ENCODE results near the gene HSBP1.

HSBP1 gene

GRCh38 chr16:83840060-83840617, 32.4 kb downstream of the HSBP1 start:
- DNase-seq = no peak

GRCh38 chr16:83842291-83842690, 34.5 kb downstream of the HSBP1 start:
- no peak for DNase-seq

GRCh38 chr16:83842756-83843507, 35.2 kb downstream of the HSBP1 start:
- no peak for DNase-seq

- no peak for DNase-seq
Observed at GRCh38 chr16:83843657-83844056, 35.9 kb downstream of the HSBP1 start.

GRCh38 chr16:83845263-83845662, 37.5 kb downstream of the HSBP1 start:
- no peak for DNase-seq

- DNase-seq = no peak
Observed at GRCh38 chr16:83847371-83848225, 39.8 kb downstream of the HSBP1 start.

- DNase-seq = no peak
Observed at GRCh38 chr16:83849421-83849820, 41.6 kb downstream of the HSBP1 start.

- no peak for DNase-seq
Observed at GRCh38 chr16:83850947-83851346, 43.2 kb downstream of the HSBP1 start.

GRCh38 chr16:83851473-83851872, 43.7 kb downstream of the HSBP1 start:
- DNase-seq = no peak

GRCh38 chr16:83852774-83853173, 45.0 kb downstream of the HSBP1 start:
- no peak for DNase-seq

GRCh38 chr16:83853834-83854233, 46.1 kb downstream of the HSBP1 start:
- no peak for DNase-seq

GRCh38 chr16:83854420-83854819, 46.6 kb downstream of the HSBP1 start:
- no peak for DNase-seq

GRCh38 chr16:83856792-83857191, 49.0 kb downstream of the HSBP1 start:
- no peak for DNase-seq

GRCh38 chr16:83859265-83859664, 51.5 kb downstream of the HSBP1 start:
- no peak for DNase-seq

GRCh38 chr16:83862661-83863060, 54.9 kb downstream of the HSBP1 start:
- no peak for DNase-seq

GRCh38 chr16:83863682-83864081, 55.9 kb downstream of the HSBP1 start:
- no peak for DNase-seq

Data from stimulated activated naive CD4-positive, alpha-beta T cell (primary cell).